LNCaP clone FGC (cell line): ENCODE results near the gene UBE2F.

Experiments used
- DNase-seq: peaks from one replicate; pipeline ENCODE4 v3.0.0-alpha.2; 2011; ENCODE audit warnings: low read depth
- H3K4me3 ChIP-seq: 2 replicates; pipeline ENCODE4 v1.5.1; 2011; ENCODE audit warnings: mild to moderate bottlenecking, low read depth, low read length, control low read depth
- TF ChIP-seq, protein P1 (sequence below): IDR thresholded peaks from 2 replicates; pipeline ENCODE4 v1.5.1; 2012; ENCODE audit warnings: mild to moderate bottlenecking; ENCODE audit not compliant: control insufficient read depth, insufficient read depth; ENCODE audit errors: extremely low read depth

The UBE2F gene

GRCh38 chr2:237934186-237934585 is 32.6 kb upstream of the UBE2F start:
- TF ChIP-seq, protein P1, sequence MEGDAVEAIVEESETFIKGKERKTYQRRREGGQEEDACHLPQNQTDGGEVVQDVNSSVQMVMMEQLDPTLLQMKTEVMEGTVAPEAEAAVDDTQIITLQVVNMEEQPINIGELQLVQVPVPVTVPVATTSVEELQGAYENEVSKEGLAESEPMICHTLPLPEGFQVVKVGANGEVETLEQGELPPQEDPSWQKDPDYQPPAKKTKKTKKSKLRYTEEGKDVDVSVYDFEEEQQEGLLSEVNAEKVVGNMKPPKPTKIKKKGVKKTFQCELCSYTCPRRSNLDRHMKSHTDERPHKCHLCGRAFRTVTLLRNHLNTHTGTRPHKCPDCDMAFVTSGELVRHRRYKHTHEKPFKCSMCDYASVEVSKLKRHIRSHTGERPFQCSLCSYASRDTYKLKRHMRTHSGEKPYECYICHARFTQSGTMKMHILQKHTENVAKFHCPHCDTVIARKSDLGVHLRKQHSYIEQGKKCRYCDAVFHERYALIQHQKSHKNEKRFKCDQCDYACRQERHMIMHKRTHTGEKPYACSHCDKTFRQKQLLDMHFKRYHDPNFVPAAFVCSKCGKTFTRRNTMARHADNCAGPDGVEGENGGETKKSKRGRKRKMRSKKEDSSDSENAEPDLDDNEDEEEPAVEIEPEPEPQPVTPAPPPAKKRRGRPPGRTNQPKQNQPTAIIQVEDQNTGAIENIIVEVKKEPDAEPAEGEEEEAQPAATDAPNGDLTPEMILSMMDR: no peak
- no peak overlapping the region for H3K4me3 ChIP-seq
- no peak for DNase-seq

DNA sequence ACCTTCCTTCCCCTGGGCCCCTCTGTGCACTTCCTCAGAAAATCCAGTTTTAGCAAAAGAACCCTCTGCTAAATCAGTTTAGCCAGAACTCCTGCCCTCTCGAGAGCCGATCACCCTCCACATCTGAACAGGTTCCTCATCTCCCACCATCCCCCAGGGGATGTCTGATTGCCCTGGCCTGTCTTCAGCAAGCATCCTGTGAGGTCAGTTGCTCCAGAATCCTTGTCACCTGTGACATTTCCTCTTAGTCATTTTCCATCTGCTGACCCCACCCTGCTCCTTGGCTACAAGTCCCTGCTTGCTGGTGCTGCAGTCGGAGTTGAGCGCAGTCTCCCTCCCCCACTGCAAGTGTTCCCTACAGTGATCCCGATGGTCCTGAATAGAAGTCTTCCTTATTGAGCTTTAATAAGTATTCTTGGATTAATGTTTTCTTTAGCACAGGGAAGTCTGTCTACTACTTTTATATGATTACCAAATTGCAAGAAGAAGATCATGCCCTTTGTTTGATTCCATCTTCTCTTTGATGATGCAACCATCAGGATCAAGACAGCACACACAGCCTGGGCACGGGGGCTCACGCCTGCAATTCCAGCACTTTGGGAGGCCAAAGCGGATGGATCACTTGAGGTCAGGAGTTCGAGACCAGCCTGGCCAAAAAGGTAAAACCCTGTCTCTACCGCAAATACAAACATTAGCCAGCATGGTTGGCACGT is 30.9 kb upstream of the UBE2F start:
- TF ChIP-seq, protein P1: no peak
- H3K4me3 ChIP-seq: no peak overlapping the region
- DNase-seq: no peak

DNA sequence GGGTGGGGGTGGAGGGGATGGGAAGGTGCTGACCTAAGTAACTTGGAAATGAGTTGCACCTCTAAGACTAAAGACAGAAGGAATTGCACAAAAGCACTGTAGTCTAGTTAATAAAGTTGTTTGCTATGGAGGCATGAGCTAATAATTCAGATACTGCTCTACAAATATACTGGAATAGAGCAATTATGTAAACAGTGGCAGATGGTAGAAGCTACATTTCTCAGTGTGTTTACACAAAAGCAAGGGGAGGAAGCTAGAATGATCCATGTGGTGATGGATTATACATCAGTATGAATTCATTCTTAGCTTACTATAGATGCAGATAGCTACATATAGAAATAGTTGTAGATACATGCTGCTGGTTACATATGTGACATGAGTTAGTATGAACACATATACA is 27.6 kb upstream of the UBE2F start:
- no peak overlapping the region for H3K4me3 ChIP-seq
- DNase-seq: peak; percentile 39
- TF ChIP-seq, protein P1: no peak

DNA sequence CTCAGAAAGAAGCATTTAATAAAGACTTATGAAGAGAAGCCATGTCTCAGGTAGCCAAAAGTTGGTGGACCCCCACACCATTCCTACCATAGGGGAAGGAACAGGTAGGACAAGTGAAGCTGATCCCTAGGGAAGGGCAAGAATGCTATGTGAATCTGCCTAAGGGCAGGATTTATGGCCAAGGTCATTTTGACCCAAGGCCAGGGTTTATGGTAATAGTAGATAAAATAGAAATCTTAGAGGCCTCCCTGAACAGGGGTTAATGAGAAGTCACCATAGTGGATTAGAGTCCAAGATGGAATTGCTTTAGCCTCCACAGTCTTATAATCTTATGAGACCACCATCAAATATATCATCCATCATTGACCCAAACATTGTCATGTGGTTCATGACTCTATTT is 26.0 kb upstream of the UBE2F start:
- no peak for DNase-seq
- no peak overlapping the region for H3K4me3 ChIP-seq
- TF ChIP-seq, protein P1: no peak

DNA sequence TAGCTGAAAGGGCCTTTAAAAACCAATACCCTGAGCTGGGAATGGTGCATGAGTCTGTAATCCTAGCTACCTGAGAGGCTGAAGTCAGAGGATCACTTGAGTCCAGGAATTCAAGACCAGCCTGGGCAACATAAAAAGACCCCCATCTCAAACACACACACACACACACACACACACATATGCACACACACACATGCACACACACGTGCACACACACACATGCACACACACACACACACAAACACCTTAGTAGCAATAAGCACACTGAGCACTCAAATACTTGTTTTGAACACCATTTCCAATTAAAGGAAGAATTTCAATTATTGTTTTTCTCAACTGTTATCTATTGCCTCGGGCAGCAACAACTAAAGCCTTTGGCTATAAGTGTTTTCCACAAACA is 25.6 kb upstream of the UBE2F start:
- H3K4me3 ChIP-seq: no peak overlapping the region
- TF ChIP-seq, protein P1: no peak
- no peak for DNase-seq

DNA sequence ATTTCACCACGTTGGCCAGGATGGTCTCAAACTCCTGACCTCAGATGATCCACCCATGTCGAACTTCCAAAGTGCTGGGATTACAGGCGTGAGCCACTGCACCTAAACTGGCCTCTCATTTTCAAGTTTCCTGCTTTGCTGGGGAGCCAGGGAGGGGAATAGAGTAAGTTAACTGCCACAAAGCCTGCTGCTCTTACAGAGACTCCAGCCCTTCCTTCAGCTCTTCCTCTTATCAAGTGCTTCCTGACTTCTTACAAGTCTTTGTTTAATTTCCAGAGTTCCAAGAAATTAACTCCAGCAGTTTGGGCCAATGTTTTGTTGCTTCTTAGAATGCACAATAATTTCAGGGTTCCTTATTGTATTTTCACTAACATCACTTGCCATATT is 24.3 kb upstream of the UBE2F start:
- no peak overlapping the region for H3K4me3 ChIP-seq
- TF ChIP-seq, protein P1: no peak
- no peak for DNase-seq
